HepG2 (cell line): ENCODE data around the gene INAFM2. TPM values are rescaled to one million over a fixed set of nuclear protein-coding genes. Genes with fewer than 3 reads are reported as not detected.

ENCODE experiments used
- ATAC-seq: fragments of 200-7000 bp; cut with Tn5 transposase; 3 replicates; pipeline ENCODE4 v1.9.1; 2020; ENCODE audit warnings: mild to moderate bottlenecking, moderate library complexity
- BruUV-seq: library from RNA; stranded (reverse); fragments of 400-500 nt; replicated peaks from 2 replicates; lab custom pipeline; 2021; lab: Mats Ljungman, UMichigan
- CTCF ChIA-PET: fragments of 300-600 bp; formaldehyde crosslinking; extraction: SDS; loops from one replicate; lab custom pipeline; 2021; ENCODE audit warnings: low total read pairs, inconsistent platforms, low intra/inter-chr PET ratio; lab: Yijun Ruan, JAX
- POLR2A ChIA-PET: fragments of 350-600 bp; sonication (Branson Sonifier 250); formaldehyde crosslinking; loops from one replicate; lab custom pipeline; 2020; ENCODE audit warnings: antibody characterized with exemption, inconsistent platforms; lab: Yijun Ruan, JAX
- DNase-seq: peaks from one replicate; pipeline ENCODE4 v3.0.0-alpha.2; 2015; ENCODE audit warnings: low spot score
- FAIRE-seq: peaks from 3 replicates; lab custom pipeline; 2011; peaks lifted over from hg19 to GRCh38; lab: Jason Lieb, UNC
- H2AFZ ChIP-seq: one replicate; pipeline ENCODE4 v1.6.1; 2011; ENCODE audit warnings: low read length, inconsistent platforms
- H3K27ac ChIP-seq: fragments of 300-600 bp; 3 replicates; pipeline ENCODE4 v1.8.0; 2011; ENCODE audit warnings: mixed run types, mild to moderate bottlenecking, mixed read lengths, low read length, inconsistent platforms; ENCODE audit not compliant: insufficient read depth; ENCODE audit errors: extremely low read length
- H3K27me3 ChIP-seq, 2 experiments: fragments of 200-600 bp in 1 of 2; 2 replicates in 1 of 2; 3 replicates in 1 of 2; pipeline versions ENCODE4 v1.6.0 to v1.8.0; 2011; ENCODE audit warnings: low read length in 2 of 2, mild to moderate bottlenecking in 2 of 2, moderate library complexity in 2 of 2, inconsistent platforms in 1 of 2; ENCODE audit not compliant: insufficient read depth in 2 of 2, control insufficient read depth in 1 of 2
- H3K36me3 ChIP-seq, 2 experiments: fragments of 200-600 bp in 1 of 2; replicated peaks in 1 of 2; 2 replicates in 1 of 2; 3 replicates in 1 of 2; pipeline versions ENCODE4 v1.5.1 to v1.8.0; 2011; ENCODE audit warnings: low read length in 2 of 2, inconsistent platforms in 1 of 2; ENCODE audit not compliant: insufficient read depth in 2 of 2, control insufficient read depth in 1 of 2
- H3K4me1 ChIP-seq: 2 replicates; pipeline ENCODE4 v1.5.1; 2012; ENCODE audit warnings: low read length, inconsistent platforms; ENCODE audit not compliant: insufficient read depth
- H3K4me2 ChIP-seq: 2 replicates; pipeline ENCODE4 v1.6.0; 2011; ENCODE audit warnings: low read depth, low read length, inconsistent platforms
- H3K4me3 ChIP-seq, 3 experiments: fragments of 200-600 bp in 1 of 3; sonication (generic), shearing (Covaris generic) in 1 of 3; replicated peaks in 1 of 3; 2 replicates each; pipeline ENCODE4 v1.5.1; 2011 to 2016; ENCODE audit warnings: low read length in 3 of 3, inconsistent platforms in 2 of 3, low read depth in 2 of 3, mild to moderate bottlenecking in 2 of 3, control low read depth in 1 of 3, mixed read lengths in 1 of 3; ENCODE audit not compliant: insufficient read depth in 1 of 3
- H3K79me2 ChIP-seq: one replicate; pipeline ENCODE4 v1.6.1; 2011; ENCODE audit warnings: low read length, inconsistent platforms; ENCODE audit not compliant: insufficient read depth
- H3K9ac ChIP-seq: 2 replicates; pipeline ENCODE4 v1.6.0; 2011; ENCODE audit warnings: mild to moderate bottlenecking, low read depth, low read length, inconsistent platforms; ENCODE audit not compliant: insufficient read depth
- H3K9me3 ChIP-seq: 2 replicates; pipeline ENCODE4 v1.5.1; 2012; ENCODE audit warnings: mild to moderate bottlenecking, low read length
- H4K20me1 ChIP-seq: 2 replicates; pipeline ENCODE4 v1.6.0; 2011; ENCODE audit warnings: inconsistent platforms, mild to moderate bottlenecking, low read length, moderate library complexity; ENCODE audit not compliant: insufficient read depth
- CENPX ChIP-seq: sonication (generic); formaldehyde crosslinking; IDR thresholded peaks from 2 replicates; pipeline ENCODE4 v1.9.0; 2021; ENCODE audit warnings: mild to moderate bottlenecking, missing genetic modification reagents, moderate library complexity
- SOX13 ChIP-seq, 3 experiments: fragments of 450-650 bp in 1 of 3; sonication (generic) in 1 of 3; formaldehyde crosslinking in 1 of 3; IDR thresholded peaks in 2 of 3; conservative IDR thresholded peaks in 1 of 3; 2 replicates each; pipeline versions ENCODE4 v1.5.0 to v1.6.1; 2016 to 2020; ENCODE audit warnings: antibody characterized with exemption in 1 of 3, mild to moderate bottlenecking in 1 of 3, missing compliant biosample characterization in 1 of 3, missing genetic modification reagents in 1 of 3, moderate library complexity in 1 of 3
- SOX6 ChIP-seq, 2 experiments: fragments of 450-650 bp in 1 of 2; sonication (generic) in 1 of 2; formaldehyde crosslinking in 1 of 2; IDR thresholded peaks; 2 replicates each; pipeline versions ENCODE4 v1.4.0 to v1.6.1; 2017 to 2020; ENCODE audit warnings: antibody characterized with exemption in 1 of 2, mild to moderate bottlenecking in 1 of 2, missing genetic modification reagents in 1 of 2
- ZFYVE20 ChIP-seq: sonication (generic); formaldehyde crosslinking; IDR thresholded peaks from 2 replicates; pipeline ENCODE4 v1.8.0; 2023; ENCODE audit warnings: low read depth, mild to moderate bottlenecking, moderate library complexity, missing genetic modification reagents, borderline replicate concordance
- ZNF883 ChIP-seq: sonication (generic); formaldehyde crosslinking; IDR thresholded peaks from 2 replicates; pipeline ENCODE4 v1.5.1; 2020; ENCODE audit warnings: mild to moderate bottlenecking, missing genetic modification reagents; ENCODE audit errors: not compliant biosample characterization
- WGBS: methylation state at CpG from one replicate; pipeline ENCODE4 v1.1.6; 2017; ENCODE audit warnings: low lambda C conversion rate; 5-methylcytosine and 5-hydroxymethylcytosine counted together
- in situ Hi-C: cut with HindIII; loops from 2 replicates; pipeline ENCODE4 v1.10.0; 2017; ENCODE audit warnings: low pct_unique_long_range_greater_than_20kb; ENCODE audit not compliant: extremely low pct_ligation_motif_present
- intact Hi-C: fragments of 100-400 bp; cut with micrococcal nuclease; formaldehyde crosslinking; loops from one replicate; pipeline ENCODE4 v1.10.0; 2022; ENCODE audit not compliant: unreplicated experiment
- polyA plus RNA-seq, 8 experiments: library from polyadenylated mRNA; depleted of rRNA in 3 of 8; stranded (reverse) in 7 of 8; unstranded in 1 of 8; fragments of >200 nt; fragmentation: Illumina TruSeq in 4 of 8; extraction: Trizol in 4 of 8; gene quantifications; 2 replicates each; pipeline versions ENCODE4 v1.2.1 to v1.2.3, GENCODE V29; 2011 to 2016; ENCODE audit warnings: low read depth in 4 of 8, missing spikeins in 1 of 8, mixed read lengths in 1 of 8; ENCODE audit not compliant: insufficient read depth in 1 of 8
- total RNA-seq, 5 experiments: library from RNA; depleted of rRNA; stranded (reverse); fragments of >200 nt; fragmentation: Illumina TruSeq; extraction: Trizol; gene quantifications; 2 replicates each; pipeline ENCODE4 v1.2.3, GENCODE V29; 2016; ENCODE audit warnings: low read depth in 1 of 5
- TF ChIP-seq, protein P1 (sequence below): sonication (generic); formaldehyde crosslinking; IDR thresholded peaks from 2 replicates; pipeline ENCODE4 v1.4.0; 2020; ENCODE audit warnings: mild to moderate bottlenecking, missing genetic modification reagents
- TF ChIP-seq, protein P2 (sequence below): sonication (generic); formaldehyde crosslinking; IDR thresholded peaks from 2 replicates; pipeline ENCODE4 v1.4.0; 2020; ENCODE audit warnings: missing genetic modification reagents

The INAFM2 gene
- total and polyA plus RNA-seq, 2 of the 13 experiments (the other 11 are each of a cell fraction or from before 2014, with no cell fraction given) = 5.5 to 6.5 TPM

DNA sequence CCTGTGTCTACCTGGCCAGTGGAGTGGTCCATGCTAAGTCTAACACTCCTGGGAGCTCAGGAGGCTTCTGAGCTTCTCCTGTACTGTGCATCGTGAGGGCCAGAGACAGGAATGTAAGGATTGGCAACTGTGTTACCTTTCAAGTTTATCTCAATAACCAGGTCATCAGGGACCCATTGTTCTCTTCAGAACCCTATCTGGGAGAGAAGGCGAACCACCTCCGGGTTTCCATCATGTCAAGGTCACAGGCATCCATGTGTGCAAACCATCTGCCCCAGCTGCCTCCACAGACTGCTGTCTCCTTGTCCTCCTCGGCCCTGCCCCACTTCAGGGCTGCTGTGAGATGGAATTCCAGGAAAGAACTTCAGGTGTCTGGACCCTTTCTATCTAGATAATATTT, 46.6 kb upstream of the INAFM2 start:
- Histone ChIP-seq H3K4me1 (peaks cover 38% of the 10 kb centered on the region), H3K9ac (no peak overlapping the region)
- TF ChIP-seq ZNF883 (CRISPR knock-in tag) (no peak), CENPX (CRISPR knock-in tag) (no peak), ZFYVE20 (no peak), SOX13 (IDR thresholded peaks at IDR 0.05) (no peak), SOX13 (CRISPR knock-in tag; conservative IDR thresholded peaks at IDR 0.05 in 1 of 2, IDR thresholded peaks at IDR 0.05 in 1 of 2) (peak in 1 of 2 experiments; percentile 70; a peak in 2 of 4 replicates), SOX6 (IDR thresholded peaks at IDR 0.05) (no peak), SOX6 (CRISPR knock-in tag; IDR thresholded peaks at IDR 0.05) (0 out of 2 replicates have a peak, but pooled peaks have one; percentile 34)
- TF ChIP-seq, protein P1, sequence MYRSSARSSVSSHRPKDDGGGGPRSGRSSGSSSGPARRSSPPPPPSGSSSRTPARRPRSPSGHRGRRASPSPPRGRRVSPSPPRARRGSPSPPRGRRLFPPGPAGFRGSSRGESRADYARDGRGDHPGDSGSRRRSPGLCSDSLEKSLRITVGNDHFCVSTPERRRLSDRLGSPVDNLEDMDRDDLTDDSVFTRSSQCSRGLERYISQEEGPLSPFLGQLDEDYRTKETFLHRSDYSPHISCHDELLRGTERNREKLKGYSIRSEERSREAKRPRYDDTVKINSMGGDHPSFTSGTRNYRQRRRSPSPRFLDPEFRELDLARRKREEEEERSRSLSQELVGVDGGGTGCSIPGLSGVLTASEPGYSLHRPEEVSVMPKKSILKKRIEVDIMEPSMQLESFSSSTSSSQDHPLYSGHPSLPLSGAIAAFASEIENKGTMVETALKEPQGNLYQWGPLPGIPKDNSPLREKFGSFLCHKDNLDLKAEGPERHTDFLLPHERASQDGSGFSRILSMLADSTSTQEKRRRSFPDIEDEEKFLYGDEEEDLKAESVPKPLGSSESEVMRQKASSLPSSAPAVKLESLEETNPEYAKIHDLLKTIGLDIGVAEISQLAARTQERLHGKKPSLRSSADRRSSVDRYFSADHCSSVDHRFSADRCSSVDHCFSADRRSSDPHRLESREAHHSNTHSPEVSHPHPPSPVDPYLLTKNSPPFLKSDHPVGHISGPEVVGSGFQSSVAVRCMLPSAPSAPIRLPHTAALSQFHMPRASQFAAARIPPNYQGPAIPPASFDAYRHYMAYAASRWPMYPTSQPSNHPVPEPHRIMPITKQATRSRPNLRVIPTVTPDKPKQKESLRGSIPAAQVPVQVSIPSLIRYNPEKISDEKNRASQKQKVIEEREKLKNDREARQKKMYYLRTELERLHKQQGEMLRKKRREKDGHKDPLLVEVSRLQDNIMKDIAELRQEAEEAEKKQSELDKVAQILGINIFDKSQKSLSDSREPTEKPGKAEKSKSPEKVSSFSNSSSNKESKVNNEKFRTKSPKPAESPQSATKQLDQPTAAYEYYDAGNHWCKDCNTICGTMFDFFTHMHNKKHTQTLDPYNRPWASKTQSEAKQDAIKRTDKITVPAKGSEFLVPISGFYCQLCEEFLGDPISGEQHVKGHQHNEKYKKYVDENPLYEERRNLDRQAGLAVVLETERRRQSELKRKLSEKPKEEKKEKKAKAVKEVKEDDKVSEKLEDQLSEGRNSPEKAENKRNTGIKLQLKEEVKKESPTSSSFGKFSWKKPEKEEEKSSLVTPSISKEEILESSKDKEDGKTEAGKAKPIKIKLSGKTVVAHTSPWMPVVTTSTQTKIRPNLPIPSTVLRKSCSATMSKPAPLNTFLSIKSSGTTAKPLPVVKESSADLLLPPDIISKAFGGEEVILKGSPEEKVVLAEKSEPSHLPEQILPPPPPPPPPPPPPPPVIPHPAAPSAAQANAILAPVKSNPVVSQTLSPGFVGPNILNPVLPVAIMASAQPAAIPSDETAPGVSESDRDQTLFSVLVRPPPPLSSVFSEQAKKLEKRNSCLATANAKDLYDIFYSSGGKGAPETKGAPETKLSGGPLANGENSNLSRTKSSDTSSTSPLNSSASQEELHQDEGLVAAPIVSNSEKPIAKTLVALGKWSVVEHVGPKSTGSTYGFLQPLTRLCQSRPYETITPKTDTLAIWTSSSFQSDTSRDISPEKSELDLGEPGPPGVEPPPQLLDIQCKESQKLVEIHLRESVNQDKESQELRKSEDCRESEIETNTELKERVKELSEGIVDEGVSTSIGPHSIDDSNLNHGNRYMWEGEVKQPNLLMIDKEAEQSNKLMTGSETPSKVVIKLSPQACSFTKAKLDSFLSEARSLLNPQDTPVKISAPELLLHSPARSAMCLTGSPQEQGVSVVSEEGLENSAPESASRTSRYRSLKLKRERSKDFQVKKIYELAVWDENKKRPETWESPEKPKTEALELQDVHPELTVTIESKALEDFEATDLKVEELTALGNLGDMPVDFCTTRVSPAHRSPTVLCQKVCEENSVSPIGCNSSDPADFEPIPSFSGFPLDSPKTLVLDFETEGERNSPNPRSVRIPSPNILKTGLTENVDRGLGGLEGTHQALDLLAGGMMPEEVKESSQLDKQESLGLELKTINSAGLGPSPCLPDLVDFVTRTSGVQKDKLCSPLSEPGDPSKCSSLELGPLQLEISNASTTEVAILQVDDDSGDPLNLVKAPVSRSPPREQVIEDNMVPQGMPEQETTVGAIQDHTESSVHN (CRISPR knock-in tag) = no peak
- TF ChIP-seq, protein P2, sequence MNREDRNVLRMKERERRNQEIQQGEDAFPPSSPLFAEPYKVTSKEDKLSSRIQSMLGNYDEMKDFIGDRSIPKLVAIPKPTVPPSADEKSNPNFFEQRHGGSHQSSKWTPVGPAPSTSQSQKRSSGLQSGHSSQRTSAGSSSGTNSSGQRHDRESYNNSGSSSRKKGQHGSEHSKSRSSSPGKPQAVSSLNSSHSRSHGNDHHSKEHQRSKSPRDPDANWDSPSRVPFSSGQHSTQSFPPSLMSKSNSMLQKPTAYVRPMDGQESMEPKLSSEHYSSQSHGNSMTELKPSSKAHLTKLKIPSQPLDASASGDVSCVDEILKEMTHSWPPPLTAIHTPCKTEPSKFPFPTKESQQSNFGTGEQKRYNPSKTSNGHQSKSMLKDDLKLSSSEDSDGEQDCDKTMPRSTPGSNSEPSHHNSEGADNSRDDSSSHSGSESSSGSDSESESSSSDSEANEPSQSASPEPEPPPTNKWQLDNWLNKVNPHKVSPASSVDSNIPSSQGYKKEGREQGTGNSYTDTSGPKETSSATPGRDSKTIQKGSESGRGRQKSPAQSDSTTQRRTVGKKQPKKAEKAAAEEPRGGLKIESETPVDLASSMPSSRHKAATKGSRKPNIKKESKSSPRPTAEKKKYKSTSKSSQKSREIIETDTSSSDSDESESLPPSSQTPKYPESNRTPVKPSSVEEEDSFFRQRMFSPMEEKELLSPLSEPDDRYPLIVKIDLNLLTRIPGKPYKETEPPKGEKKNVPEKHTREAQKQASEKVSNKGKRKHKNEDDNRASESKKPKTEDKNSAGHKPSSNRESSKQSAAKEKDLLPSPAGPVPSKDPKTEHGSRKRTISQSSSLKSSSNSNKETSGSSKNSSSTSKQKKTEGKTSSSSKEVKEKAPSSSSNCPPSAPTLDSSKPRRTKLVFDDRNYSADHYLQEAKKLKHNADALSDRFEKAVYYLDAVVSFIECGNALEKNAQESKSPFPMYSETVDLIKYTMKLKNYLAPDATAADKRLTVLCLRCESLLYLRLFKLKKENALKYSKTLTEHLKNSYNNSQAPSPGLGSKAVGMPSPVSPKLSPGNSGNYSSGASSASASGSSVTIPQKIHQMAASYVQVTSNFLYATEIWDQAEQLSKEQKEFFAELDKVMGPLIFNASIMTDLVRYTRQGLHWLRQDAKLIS = no peak
- TF ChIP-seq, all 625 proteins: peak for 2
- BruUV-seq = no TSS peak
- POLR2A ChIA-PET = no interaction called here
- no peak overlapping the region for H3K4me2 ChIP-seq
- intact Hi-C loops = loop anchor here (10.0 kb wide), 1 partner anchor 172 kb away; the partner anchor contains the start of gene BMF
- peak; percentile 56 for DNase-seq
- H3K79me2 ChIP-seq = no peaks in the 10 kb centered on the region
- no peak overlapping the region for H3K4me3 ChIP-seq
- CTCF ChIA-PET = interaction anchor here (1.2 to 6.3 kb wide), 2 partner anchors 59 to 148 kb away, joined by 3 to 266 read pairs; no protein-coding TSS in a partner anchor
- H2AFZ ChIP-seq = no peak overlapping the region
- H3K27ac ChIP-seq = no peak overlapping the region
- H3K9me3 ChIP-seq = no peaks in the 10 kb centered on the region
- in situ Hi-C loops = loop anchor here (5.0 kb wide), 1 partner anchor 35 kb away; no protein-coding TSS in a partner anchor
- peaks cover 1 to 42% of the 10 kb centered on the region in 2 experiments for H3K27me3 ChIP-seq
- WGBS = 0% methylated on average over 3 of the region's 4 CpGs
- no peaks in the 10 kb centered on the region for H3K36me3 ChIP-seq
- H4K20me1 ChIP-seq = no peaks in the 10 kb centered on the region
- no peak for FAIRE-seq
- no peak for ATAC-seq
